GM23338 (cell line): Measurements from ENCODE around the gene LCE1C. TPM values are rescaled to one million over a fixed set of nuclear protein-coding genes. Genes with fewer than 3 reads are reported as not detected.
A peak's percentile ranks its signal among the peaks of the same experiment; 100 is the strongest.

Experiments used
- ATAC-seq: fragments of 200-7000 bp; cut with Tn5 transposase; 3 replicates; pipeline ENCODE4 v1.9.1; 2020
- DNase-seq: peaks from one replicate; pipeline ENCODE4 v3.0.0-alpha.2; 2015; ENCODE audit warnings: low spot score
- H2AFZ ChIP-seq: fragments of 200-600 bp; sonication (generic); 2 replicates; pipeline ENCODE4 v1.8.0; 2016; ENCODE audit warnings: antibody characterized with exemption, mild to moderate bottlenecking, moderate library complexity
- H3F3A ChIP-seq: fragments of 200-600 bp; sonication (generic); replicated peaks from 2 replicates; pipeline ENCODE4 v1.8.0; 2017; ENCODE audit warnings: antibody characterized with exemption, mixed run types, low read depth
- H3K27ac ChIP-seq: fragments of 200-600 bp; sonication (generic); 2 replicates; pipeline ENCODE4 v1.6.1; 2016; ENCODE audit warnings: low read depth
- H3K27me3 ChIP-seq: fragments of 200-600 bp; sonication (generic); 2 replicates; pipeline ENCODE4 v1.8.0; 2016; ENCODE audit warnings: mild to moderate bottlenecking, mixed run types, moderate library complexity; ENCODE audit not compliant: insufficient read depth
- H3K36me3 ChIP-seq: fragments of 200-600 bp; sonication (generic); 2 replicates; pipeline ENCODE4 v1.8.0; 2016; ENCODE audit warnings: mild to moderate bottlenecking; ENCODE audit not compliant: insufficient read depth
- H3K4me1 ChIP-seq: fragments of 200-600 bp; sonication (generic); 2 replicates; pipeline ENCODE4 v1.8.0; 2016; ENCODE audit warnings: mild to moderate bottlenecking, moderate library complexity; ENCODE audit not compliant: insufficient read depth
- H3K4me2 ChIP-seq: fragments of 200-600 bp; sonication (generic); 2 replicates; pipeline ENCODE4 v1.7.1; 2017; ENCODE audit warnings: mixed run types
- H3K4me3 ChIP-seq: fragments of 200-600 bp; sonication (generic); 2 replicates; pipeline ENCODE4 v1.6.1; 2016; ENCODE audit warnings: mixed run types
- H3K79me2 ChIP-seq: fragments of 200-600 bp; sonication (generic); replicated peaks from 2 replicates; pipeline ENCODE4 v1.8.0; 2017; ENCODE audit warnings: mild to moderate bottlenecking; ENCODE audit not compliant: insufficient read depth
- H3K9me2 ChIP-seq: fragments of 200-600 bp; sonication (generic); 2 replicates; pipeline ENCODE4 v1.8.0; 2017; ENCODE audit not compliant: insufficient read depth
- H4K20me1 ChIP-seq: fragments of 200-600 bp; sonication (generic); replicated peaks from 2 replicates; pipeline ENCODE4 v1.8.0; 2017; ENCODE audit warnings: mild to moderate bottlenecking; ENCODE audit not compliant: insufficient read depth
- H3K27ac Mint-ChIP-seq: 2 replicates; pipeline ENCODE4 v1.8.0; 2020; ENCODE audit warnings: inconsistent platforms, mild to moderate bottlenecking, moderate library complexity, mixed read lengths
- H3K27me3 Mint-ChIP-seq: 3 replicates; pipeline ENCODE4 v1.8.0; 2022; ENCODE audit warnings: low read depth, mild to moderate bottlenecking, moderate library complexity, mixed read lengths, inconsistent platforms; ENCODE audit not compliant: insufficient read depth, poor library complexity
- H3K36me3 Mint-ChIP-seq: 3 replicates; pipeline ENCODE4 v1.8.0; 2021; ENCODE audit warnings: low read depth, mild to moderate bottlenecking, inconsistent platforms, moderate library complexity, mixed read lengths
- H3K4me1 Mint-ChIP-seq: 3 replicates; pipeline ENCODE4 v1.8.0; 2020; ENCODE audit warnings: mild to moderate bottlenecking, inconsistent platforms, mixed read lengths
- H3K4me3 Mint-ChIP-seq: 3 replicates; pipeline ENCODE4 v1.8.0; 2021; ENCODE audit warnings: moderate library complexity, mild to moderate bottlenecking, inconsistent platforms, mixed read lengths
- H3K9me3 Mint-ChIP-seq: 3 replicates; pipeline ENCODE4 v1.8.0; 2020; ENCODE audit warnings: moderate library complexity, mild to moderate bottlenecking, inconsistent platforms, mixed read lengths
- EZH2 ChIP-seq: fragments of 200-600 bp; sonication (generic); IDR thresholded peaks from one replicate; pipeline ENCODE4 v1.8.0; 2017; ENCODE audit warnings: antibody characterized with exemption, mild to moderate bottlenecking, low read depth; ENCODE audit not compliant: unreplicated experiment
- EZH2phosphoT487 ChIP-seq: fragments of 200-600 bp; sonication (generic); IDR thresholded peaks from one replicate; pipeline ENCODE4 v1.8.1; 2018; ENCODE audit warnings: antibody characterized with exemption; ENCODE audit not compliant: unreplicated experiment
- NANOG ChIP-seq: IDR thresholded peaks from 2 replicates; pipeline ENCODE4 v1.6.1; 2016; ENCODE audit warnings: antibody characterized with exemption, borderline replicate concordance
- POLR2AphosphoS5 ChIP-seq: IDR thresholded peaks from 2 replicates; pipeline ENCODE4 v1.6.1; 2016; ENCODE audit warnings: antibody characterized with exemption, low read depth
- STAT1 ChIP-seq: IDR thresholded peaks from one replicate; pipeline ENCODE4 v1.6.1; 2016; ENCODE audit warnings: antibody characterized with exemption; ENCODE audit not compliant: unreplicated experiment
- ZNF114 ChIP-seq: fragments of 250-450 bp; sonication (Bioruptor Pico); IDR thresholded peaks from 2 replicates; pipeline ENCODE4 v1.5.0; 2020; ENCODE audit warnings: mild to moderate bottlenecking, moderate library complexity
- ZNF331 ChIP-seq: fragments of 250-450 bp; sonication (Bioruptor Pico); IDR thresholded peaks from 2 replicates; pipeline ENCODE4 v1.5.0; 2020; ENCODE audit warnings: low read depth, mild to moderate bottlenecking, moderate library complexity
- polyA plus RNA-seq: library from polyadenylated mRNA; unstranded; fragments of >200 nt; fragmentation: Nextera tagmentation; extraction: Ambion mirVana; gene quantifications from 2 replicates; pipeline ENCODE4 v1.2.1, GENCODE V29; 2016
- total RNA-seq: library from RNA; depleted of rRNA; stranded (reverse); fragments of >200 nt; shearing (Covaris generic); gene quantifications from 2 replicates; pipeline ENCODE4 v1.2.3, GENCODE V29; 2014
- TF ChIP-seq, protein P1 (sequence below), 2 experiments: fragments of 200-600 bp in 1 of 2; sonication (generic) in 1 of 2; conservative IDR thresholded peaks; 2 replicates each; pipeline versions ENCODE4 v1.5.1 to v1.6.1; 2016 to 2017; ENCODE audit warnings: antibody characterized with exemption in 2 of 2, low read depth in 2 of 2, mild to moderate bottlenecking in 2 of 2, moderate library complexity in 1 of 2
- TF ChIP-seq, protein P2 (sequence below): IDR thresholded peaks from one replicate; pipeline ENCODE4 v1.6.1; 2018; ENCODE audit warnings: antibody characterized with exemption; ENCODE audit not compliant: unreplicated experiment
- TF ChIP-seq, protein P3 (sequence below): IDR thresholded peaks from 2 replicates; pipeline ENCODE4 v1.6.1; 2016; ENCODE audit warnings: antibody characterized with exemption

Gene LCE1C
- total and polyA plus RNA-seq, 2 experiments from 2014 or later, result not detected

DNA sequence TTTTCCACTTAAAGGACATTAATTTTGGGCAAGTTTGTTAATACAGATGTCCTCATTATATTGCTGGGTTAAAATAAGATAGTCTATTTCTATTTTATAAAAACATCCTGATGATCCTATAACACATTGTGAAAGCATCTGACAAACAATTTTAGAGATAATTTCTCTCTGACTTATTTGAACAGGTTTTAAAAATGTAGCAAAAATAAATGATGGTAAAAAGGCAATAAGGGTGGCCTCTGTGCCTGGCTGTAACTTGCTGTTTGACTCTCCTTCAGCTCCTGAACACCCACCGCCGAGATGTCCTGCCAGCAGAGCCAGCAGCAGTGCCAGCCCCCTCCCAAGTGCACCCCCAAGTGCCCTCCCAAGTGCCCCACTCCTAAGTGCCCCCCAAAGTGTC lies 20.7 kb upstream of the LCE1C start, which contains the start of gene LCE1A:
LCE1A (plus strand) TSS at position 301 of the 400 bp plus-strand sequence; CDS start at position 301, 0 bp downstream.
- no peaks in the 10 kb centered on the region for H3K27me3 ChIP-seq
- no peaks in the 10 kb centered on the region for H3K79me2 ChIP-seq
- Mint-ChIP-seq H3K27ac (no peak within 1 kb of the TSS), H3K4me1 (no peaks in the 10 kb centered on the region), H3K4me3 (no peak within 1 kb of the TSS), H3K36me3 (no peaks in the 10 kb centered on the region; the same call in 2 of the 3 replicates), H3K9me3 (peaks cover 26% of the 10 kb centered on the region), H3K27me3 (peaks cover 4% of the 10 kb centered on the region)
- H4K20me1 ChIP-seq, result no peaks in the 10 kb centered on the region
- H3K36me3 ChIP-seq, result no peaks in the 10 kb centered on the region
- no peaks in the 10 kb centered on the region for H3K9me2 ChIP-seq
- H2AFZ ChIP-seq, result peak within 1 kb of the TSS; percentile 32; the same call in 1 of the 2 replicates
- H3F3A ChIP-seq, result no peaks in the 10 kb centered on the region
- DNase-seq (no peak), ATAC-seq (no peak)
- H3K4me1 ChIP-seq, result no peaks in the 10 kb centered on the region
- H3K4me2 ChIP-seq, result no peak within 1 kb of the TSS
- TF ChIP-seq, protein P1, sequence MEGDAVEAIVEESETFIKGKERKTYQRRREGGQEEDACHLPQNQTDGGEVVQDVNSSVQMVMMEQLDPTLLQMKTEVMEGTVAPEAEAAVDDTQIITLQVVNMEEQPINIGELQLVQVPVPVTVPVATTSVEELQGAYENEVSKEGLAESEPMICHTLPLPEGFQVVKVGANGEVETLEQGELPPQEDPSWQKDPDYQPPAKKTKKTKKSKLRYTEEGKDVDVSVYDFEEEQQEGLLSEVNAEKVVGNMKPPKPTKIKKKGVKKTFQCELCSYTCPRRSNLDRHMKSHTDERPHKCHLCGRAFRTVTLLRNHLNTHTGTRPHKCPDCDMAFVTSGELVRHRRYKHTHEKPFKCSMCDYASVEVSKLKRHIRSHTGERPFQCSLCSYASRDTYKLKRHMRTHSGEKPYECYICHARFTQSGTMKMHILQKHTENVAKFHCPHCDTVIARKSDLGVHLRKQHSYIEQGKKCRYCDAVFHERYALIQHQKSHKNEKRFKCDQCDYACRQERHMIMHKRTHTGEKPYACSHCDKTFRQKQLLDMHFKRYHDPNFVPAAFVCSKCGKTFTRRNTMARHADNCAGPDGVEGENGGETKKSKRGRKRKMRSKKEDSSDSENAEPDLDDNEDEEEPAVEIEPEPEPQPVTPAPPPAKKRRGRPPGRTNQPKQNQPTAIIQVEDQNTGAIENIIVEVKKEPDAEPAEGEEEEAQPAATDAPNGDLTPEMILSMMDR (conservative IDR thresholded peaks at IDR 0.05; ENCODE audit: low read depth in 2 of 2), result no peak
- TF ChIP-seq STAT1 (no peak), ZNF114 (no peak), POLR2AphosphoS5 (no peak), EZH2 (no peak), ZNF331 (CRISPR knock-in tag) (no peak), EZH2phosphoT487 (no peak)
- TF ChIP-seq, protein P2, sequence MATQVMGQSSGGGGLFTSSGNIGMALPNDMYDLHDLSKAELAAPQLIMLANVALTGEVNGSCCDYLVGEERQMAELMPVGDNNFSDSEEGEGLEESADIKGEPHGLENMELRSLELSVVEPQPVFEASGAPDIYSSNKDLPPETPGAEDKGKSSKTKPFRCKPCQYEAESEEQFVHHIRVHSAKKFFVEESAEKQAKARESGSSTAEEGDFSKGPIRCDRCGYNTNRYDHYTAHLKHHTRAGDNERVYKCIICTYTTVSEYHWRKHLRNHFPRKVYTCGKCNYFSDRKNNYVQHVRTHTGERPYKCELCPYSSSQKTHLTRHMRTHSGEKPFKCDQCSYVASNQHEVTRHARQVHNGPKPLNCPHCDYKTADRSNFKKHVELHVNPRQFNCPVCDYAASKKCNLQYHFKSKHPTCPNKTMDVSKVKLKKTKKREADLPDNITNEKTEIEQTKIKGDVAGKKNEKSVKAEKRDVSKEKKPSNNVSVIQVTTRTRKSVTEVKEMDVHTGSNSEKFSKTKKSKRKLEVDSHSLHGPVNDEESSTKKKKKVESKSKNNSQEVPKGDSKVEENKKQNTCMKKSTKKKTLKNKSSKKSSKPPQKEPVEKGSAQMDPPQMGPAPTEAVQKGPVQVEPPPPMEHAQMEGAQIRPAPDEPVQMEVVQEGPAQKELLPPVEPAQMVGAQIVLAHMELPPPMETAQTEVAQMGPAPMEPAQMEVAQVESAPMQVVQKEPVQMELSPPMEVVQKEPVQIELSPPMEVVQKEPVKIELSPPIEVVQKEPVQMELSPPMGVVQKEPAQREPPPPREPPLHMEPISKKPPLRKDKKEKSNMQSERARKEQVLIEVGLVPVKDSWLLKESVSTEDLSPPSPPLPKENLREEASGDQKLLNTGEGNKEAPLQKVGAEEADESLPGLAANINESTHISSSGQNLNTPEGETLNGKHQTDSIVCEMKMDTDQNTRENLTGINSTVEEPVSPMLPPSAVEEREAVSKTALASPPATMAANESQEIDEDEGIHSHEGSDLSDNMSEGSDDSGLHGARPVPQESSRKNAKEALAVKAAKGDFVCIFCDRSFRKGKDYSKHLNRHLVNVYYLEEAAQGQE, result no peak
- TF ChIP-seq, protein P3, sequence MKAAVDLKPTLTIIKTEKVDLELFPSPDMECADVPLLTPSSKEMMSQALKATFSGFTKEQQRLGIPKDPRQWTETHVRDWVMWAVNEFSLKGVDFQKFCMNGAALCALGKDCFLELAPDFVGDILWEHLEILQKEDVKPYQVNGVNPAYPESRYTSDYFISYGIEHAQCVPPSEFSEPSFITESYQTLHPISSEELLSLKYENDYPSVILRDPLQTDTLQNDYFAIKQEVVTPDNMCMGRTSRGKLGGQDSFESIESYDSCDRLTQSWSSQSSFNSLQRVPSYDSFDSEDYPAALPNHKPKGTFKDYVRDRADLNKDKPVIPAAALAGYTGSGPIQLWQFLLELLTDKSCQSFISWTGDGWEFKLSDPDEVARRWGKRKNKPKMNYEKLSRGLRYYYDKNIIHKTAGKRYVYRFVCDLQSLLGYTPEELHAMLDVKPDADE, result no peak
- no peak within 1 kb of the TSS for H3K4me3 ChIP-seq
- H3K27ac ChIP-seq, result no peak within 1 kb of the TSS

DNA sequence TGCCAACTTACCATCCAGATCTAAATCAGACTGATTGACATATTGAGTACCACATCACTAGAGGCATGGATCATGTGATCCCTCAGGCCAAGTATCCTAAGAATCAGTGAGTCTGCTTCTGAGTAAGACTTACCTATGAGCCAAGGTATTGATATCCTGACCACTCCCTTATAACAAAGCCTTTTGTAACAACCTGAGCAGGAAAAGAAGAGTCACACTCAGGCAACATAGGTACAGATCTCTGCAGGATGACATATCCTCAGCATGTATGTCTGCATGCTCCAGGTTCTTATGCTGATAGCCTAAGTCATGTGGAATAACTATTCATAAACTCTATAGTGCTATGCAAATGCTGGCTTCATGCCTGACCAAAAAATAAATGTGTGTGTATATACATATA lies 18.5 kb upstream of the LCE1C start:
- Histone ChIP-seq H3K4me3 (no peak overlapping the region), H3K27me3 (no peaks in the 10 kb centered on the region), H3K4me2 (no peak overlapping the region), H3K36me3 (no peaks in the 10 kb centered on the region), H4K20me1 (no peaks in the 10 kb centered on the region), H3F3A (no peaks in the 10 kb centered on the region), H3K9me2 (no peaks in the 10 kb centered on the region), H3K27ac (no peak overlapping the region), H3K4me1 (no peaks in the 10 kb centered on the region), H2AFZ (no peak overlapping the region), H3K79me2 (no peaks in the 10 kb centered on the region)
- no peak for ATAC-seq
- peaks cover 6% of the 10 kb centered on the region; the same call in 2 of the 3 replicates for H3K9me3 Mint-ChIP-seq
- H3K36me3 Mint-ChIP-seq, result no peaks in the 10 kb centered on the region
- no peak for DNase-seq
- no peaks in the 10 kb centered on the region for H3K4me1 Mint-ChIP-seq
- H3K4me3 Mint-ChIP-seq, result no peak overlapping the region
- H3K27ac Mint-ChIP-seq, result no peak overlapping the region
- H3K27me3 Mint-ChIP-seq, result peaks cover 3% of the 10 kb centered on the region
- no peak for TF ChIP-seq NANOG
